Peyer's patch (tissue), 4 donors: ENCODE results near the gene EPHA6. TPM values are rescaled to one million over a fixed set of nuclear protein-coding genes. Genes with fewer than 3 reads are reported as not detected.

Source experiments
- DNase-seq, 3 donors: peaks; one replicate each; pipeline ENCODE4 v3.0.0-alpha.2; 2017 to 2019
- H3K27ac ChIP-seq, 4 donors: fragments of 200-600 bp; sonication (generic); one replicate each; pipeline ENCODE4 v1.5.1; 2016 to 2019
- H3K27me3 ChIP-seq, 2 donors: fragments of 200-600 bp; sonication (generic); one replicate each; pipeline ENCODE4 v1.5.1; 2019
- H3K36me3 ChIP-seq, 3 donors: fragments of 200-600 bp; sonication (generic); one replicate each; pipeline ENCODE4 v1.5.1; 2016 to 2019
- H3K4me1 ChIP-seq, 4 donors: fragments of 200-600 bp; sonication (generic); one replicate each; pipeline ENCODE4 v1.5.1; 2016 to 2019
- H3K4me3 ChIP-seq, 4 donors: fragments of 200-600 bp; sonication (generic); 1 replicate in 3 of 4; 2 replicates in 1 of 4; pipeline ENCODE4 v1.5.1; 2016 to 2019; ENCODE audit warnings: mild to moderate bottlenecking in 1 of 4
- H3K9me3 ChIP-seq, 4 donors: fragments of 200-600 bp; sonication (generic); one replicate each; pipeline ENCODE4 v1.5.1; 2016 to 2019; ENCODE audit warnings: mild to moderate bottlenecking in 1 of 4
- POLR2A ChIP-seq, 2 donors: fragments of 450-650 bp; IDR thresholded peaks; one replicate each; pipeline ENCODE4 v1.5.1; 2017; ENCODE audit warnings: antibody characterized with exemption in 2 of 2, mild to moderate bottlenecking in 2 of 2, moderate library complexity in 2 of 2
- total RNA-seq, 4 donors: library from RNA; depleted of rRNA; stranded (reverse); fragments of >200 nt; gene quantifications; one replicate each; pipeline ENCODE4 v1.1.0, GENCODE V29; 2016
- TF ChIP-seq, protein P1 (sequence below), 6 experiments: fragments of 450-650 bp in 4 of 6; fragments of 200-600 bp in 2 of 6; sonication (generic) in 1 of 6; IDR thresholded peaks; one replicate each; pipeline ENCODE4 v1.5.1; 2017 to 2019; ENCODE audit warnings: antibody characterized with exemption in 6 of 6, mild to moderate bottlenecking in 3 of 6, moderate library complexity in 1 of 6

The EPHA6 gene
- total RNA-seq, 4 donors from 2014 or later, result 1.7 to 2.1 (median 1.9) TPM; not detected in 1

DNA sequence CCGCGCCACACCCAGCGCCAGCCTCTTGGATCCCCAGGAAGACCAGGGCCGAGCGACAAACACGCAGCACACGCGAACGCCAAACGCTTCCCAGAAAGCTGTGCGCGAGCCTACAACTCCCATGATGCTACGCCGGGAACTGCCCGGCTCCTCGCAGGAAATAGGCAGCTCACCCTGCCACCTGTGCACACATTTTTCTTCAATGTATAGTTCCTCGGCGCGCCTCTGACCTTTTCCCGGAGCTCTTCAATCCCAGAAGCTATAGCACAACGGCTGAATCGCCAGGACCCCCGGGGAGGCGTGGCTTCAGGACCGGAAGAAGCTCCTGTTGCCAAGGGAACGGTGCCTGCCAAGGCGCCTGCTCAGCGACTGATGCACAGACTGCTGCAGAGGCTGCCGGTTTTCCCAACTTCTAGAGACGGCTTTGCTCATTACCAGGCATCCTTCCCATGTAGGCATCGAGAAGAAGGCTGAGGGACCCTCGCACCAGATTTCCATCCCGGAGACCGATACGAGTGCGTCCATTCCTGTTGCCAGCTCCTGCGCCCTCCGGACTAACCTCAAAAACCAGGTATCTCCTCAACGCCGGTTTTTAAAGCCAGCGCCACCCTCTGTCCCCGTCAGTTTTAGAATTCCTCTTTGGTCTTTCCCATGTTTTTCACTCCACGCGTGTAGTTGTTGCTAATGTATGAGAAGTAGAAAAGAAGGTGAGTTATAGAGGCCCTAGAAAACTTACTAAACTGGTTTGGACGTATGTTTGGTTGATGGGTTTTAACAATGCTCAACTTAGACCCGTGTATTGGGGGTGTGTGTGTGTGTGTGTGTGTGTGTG, 950.2 kb downstream of the EPHA6 start, which contains the start of gene ARL6:
Gene ARL6 (plus strand): TSS at position 352 of the 832 bp plus-strand sequence. CDS start 3,350 bp downstream, outside the sequence.
- TF ChIP-seq POLR2A (IDR thresholded peaks at IDR 0.05), result no peak
- TF ChIP-seq, protein P1, sequence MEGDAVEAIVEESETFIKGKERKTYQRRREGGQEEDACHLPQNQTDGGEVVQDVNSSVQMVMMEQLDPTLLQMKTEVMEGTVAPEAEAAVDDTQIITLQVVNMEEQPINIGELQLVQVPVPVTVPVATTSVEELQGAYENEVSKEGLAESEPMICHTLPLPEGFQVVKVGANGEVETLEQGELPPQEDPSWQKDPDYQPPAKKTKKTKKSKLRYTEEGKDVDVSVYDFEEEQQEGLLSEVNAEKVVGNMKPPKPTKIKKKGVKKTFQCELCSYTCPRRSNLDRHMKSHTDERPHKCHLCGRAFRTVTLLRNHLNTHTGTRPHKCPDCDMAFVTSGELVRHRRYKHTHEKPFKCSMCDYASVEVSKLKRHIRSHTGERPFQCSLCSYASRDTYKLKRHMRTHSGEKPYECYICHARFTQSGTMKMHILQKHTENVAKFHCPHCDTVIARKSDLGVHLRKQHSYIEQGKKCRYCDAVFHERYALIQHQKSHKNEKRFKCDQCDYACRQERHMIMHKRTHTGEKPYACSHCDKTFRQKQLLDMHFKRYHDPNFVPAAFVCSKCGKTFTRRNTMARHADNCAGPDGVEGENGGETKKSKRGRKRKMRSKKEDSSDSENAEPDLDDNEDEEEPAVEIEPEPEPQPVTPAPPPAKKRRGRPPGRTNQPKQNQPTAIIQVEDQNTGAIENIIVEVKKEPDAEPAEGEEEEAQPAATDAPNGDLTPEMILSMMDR (IDR thresholded peaks at IDR 0.05), result no peak
- H3K27ac ChIP-seq, result peak within 1 kb of the TSS; percentile 34 to 80 (median 70)
- peaks cover 0 to 4% (median 2%) of the 10 kb centered on the region in 4 donors for H3K4me1 ChIP-seq
- DNase-seq, result peak; percentile 73 to 89 (median 88)
- no peaks in the 10 kb centered on the region for H3K27me3 ChIP-seq
- H3K36me3 ChIP-seq, result no peaks in the 10 kb centered on the region
- peak within 1 kb of the TSS; percentile 67 to 78 (median 70) for H3K4me3 ChIP-seq
- H3K9me3 ChIP-seq, result no peaks in the 10 kb centered on the region

DNA sequence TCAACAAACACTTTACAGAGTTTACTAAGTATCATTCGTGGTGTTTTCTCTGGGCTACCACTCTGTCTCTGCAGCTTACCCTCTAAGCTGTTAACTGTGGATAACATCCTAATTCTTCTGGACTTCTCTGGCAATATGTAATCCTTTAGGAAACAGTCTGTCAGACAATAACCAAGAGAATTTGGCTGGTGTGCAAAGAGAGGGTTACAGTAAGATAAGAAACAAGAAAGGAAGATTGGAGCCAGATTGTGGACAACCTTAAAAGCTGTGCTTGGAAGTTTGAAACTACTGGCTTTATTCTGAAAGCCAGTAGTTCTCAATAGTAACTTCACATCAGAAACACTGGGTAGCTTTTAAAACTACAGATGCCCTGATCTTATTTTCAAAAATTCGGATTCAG, 950.9 kb downstream of the EPHA6 start:
- Histone ChIP-seq H3K4me1 (peaks cover 0 to 4% (median 2%) of the 10 kb centered on the region in 4 donors), H3K36me3 (no peaks in the 10 kb centered on the region), H3K4me3 (peak overlapping the region in 3 of 4 donors; percentile 67 to 78 (median 72)), H3K27ac (no peak overlapping the region), H3K9me3 (no peaks in the 10 kb centered on the region), H3K27me3 (no peaks in the 10 kb centered on the region)
- no peak for DNase-seq
- TF ChIP-seq, protein P1 (IDR thresholded peaks at IDR 0.05), result no peak
- TF ChIP-seq POLR2A (IDR thresholded peaks at IDR 0.05), result no peak

DNA sequence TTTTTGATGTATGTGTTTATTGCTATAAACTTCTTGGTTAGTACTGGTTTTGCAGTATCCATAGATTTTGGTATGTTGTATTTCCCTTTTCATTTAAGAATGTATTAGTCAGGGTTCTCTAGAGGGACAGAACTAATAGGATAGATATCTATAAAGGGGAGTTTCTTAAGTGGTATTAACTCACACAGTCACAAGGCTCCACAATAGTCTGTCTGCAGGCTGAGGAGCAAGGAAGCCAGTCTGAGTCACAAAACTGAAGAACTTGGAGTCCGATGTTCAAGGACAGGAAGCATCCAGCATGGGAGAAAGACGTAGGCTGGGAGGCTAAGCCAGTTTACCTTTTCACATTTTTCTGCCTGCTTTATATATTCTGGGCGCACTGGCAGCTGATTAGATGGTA, 958.5 kb downstream of the EPHA6 start:
- Histone ChIP-seq H3K4me3 (no peak overlapping the region), H3K4me1 (no peaks in the 10 kb centered on the region), H3K27ac (no peak overlapping the region), H3K36me3 (no peaks in the 10 kb centered on the region), H3K27me3 (no peaks in the 10 kb centered on the region), H3K9me3 (no peaks in the 10 kb centered on the region)
- DNase-seq, result no peak
- TF ChIP-seq, protein P1 (IDR thresholded peaks at IDR 0.05), result no peak
- no peak for TF ChIP-seq POLR2A (IDR thresholded peaks at IDR 0.05)

DNA sequence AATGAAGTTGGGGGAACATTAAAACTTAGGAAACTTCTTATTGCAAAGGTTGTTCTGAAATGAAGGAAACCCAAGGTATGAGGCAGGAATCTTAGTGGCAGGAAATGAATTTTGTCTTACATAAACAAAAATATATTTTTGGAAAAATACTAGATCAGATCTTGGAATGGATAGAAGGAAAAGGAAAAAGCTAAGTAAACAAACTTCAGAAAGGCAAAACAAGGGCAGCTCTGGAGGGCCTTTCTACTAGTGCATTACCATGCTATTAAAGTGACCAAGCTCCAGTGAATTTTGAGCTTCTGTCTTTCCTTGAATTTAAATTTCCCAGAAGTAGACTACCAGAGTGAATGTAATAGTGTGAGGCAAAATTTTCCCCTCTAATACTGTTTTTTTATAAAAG, 963.8 kb downstream of the EPHA6 start:
- Histone ChIP-seq H3K36me3 (no peaks in the 10 kb centered on the region), H3K27me3 (no peaks in the 10 kb centered on the region), H3K4me1 (no peaks in the 10 kb centered on the region), H3K27ac (no peak overlapping the region), H3K4me3 (no peak overlapping the region), H3K9me3 (no peaks in the 10 kb centered on the region)
- no peak for TF ChIP-seq POLR2A (IDR thresholded peaks at IDR 0.05)
- TF ChIP-seq, protein P1 (IDR thresholded peaks at IDR 0.05), result no peak
- DNase-seq, result no peak

GRCh38 chr3:97793420-97794019, 979.1 kb downstream of the EPHA6 start:
- TF ChIP-seq, protein P1 (IDR thresholded peaks at IDR 0.05), result peak; percentile 49 to 93 (median 82)
- no peak for TF ChIP-seq POLR2A (IDR thresholded peaks at IDR 0.05)
- H3K27ac ChIP-seq, result no peak overlapping the region

More at GRCh38 chr3:97793420-97794019, 979.1 kb downstream of the EPHA6 start:
- Histone ChIP-seq H3K4me1 (no peaks in the 10 kb centered on the region), H3K36me3 (no peaks in the 10 kb centered on the region), H3K4me3 (no peak overlapping the region), H3K27me3 (no peaks in the 10 kb centered on the region), H3K9me3 (no peaks in the 10 kb centered on the region)
- DNase-seq, result no peak
